ENCODE data around the gene L3MBTL3. TPM values are rescaled to one million over a fixed set of nuclear protein-coding genes. Genes with fewer than 3 reads are reported as not detected.

Gene L3MBTL3
- total and polyA plus RNA-seq, 2 experiments from 2014 or later: 8.7 to 11.2 TPM

DNA sequence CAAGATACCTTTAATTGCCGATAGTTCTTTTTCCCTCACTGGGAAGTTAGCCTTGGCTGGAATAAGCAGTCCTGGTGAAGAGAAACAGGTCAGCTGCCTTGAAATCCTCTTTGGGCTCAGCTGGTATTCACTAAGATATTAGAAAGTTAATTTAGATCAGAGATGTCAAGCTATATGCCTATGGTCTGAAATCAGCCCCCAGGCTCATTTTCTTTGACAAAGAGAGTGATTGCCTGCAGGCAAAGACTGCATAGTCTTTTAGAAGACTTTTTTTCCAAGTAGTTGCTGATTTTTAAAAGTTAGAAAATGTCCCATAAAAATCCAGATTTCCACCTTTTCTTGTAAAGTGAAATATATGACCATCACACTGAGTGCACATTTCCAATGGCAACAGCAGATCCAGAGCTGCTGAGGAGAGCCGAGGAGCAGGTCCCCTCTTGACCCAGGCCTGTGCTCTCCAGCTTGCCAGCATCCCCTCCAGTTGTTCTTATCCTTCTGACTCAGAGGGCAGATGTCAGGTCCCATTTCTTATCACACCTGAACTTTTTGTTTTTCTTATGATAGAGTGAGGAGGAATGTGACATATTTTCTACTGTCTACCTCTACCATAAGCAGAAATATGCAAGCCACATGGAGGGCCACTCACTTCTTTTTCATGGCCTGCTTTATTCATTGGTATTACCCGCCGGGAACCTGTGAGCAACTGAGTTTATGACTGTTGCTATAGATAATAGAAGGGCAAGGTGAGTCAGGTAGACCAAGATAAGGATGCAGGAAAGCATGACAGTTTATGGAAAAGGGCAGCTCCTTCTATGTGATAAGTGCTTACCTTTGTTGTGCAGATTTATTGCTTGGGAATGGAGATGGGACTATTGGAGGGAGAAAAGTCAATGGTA lies 17.6 kb upstream of the L3MBTL3 start:
- Mint-ChIP-seq H3K36me3 (ENCODE audit: low read depth) (no peaks in the 10 kb centered on the region), H3K9me3 (no peaks in the 10 kb centered on the region; the same call in 2 of the 3 replicates), H3K27me3 (ENCODE audit: insufficient read depth, low read depth, poor library complexity) (no peaks in the 10 kb centered on the region), H3K27ac (no peak overlapping the region), H3K4me1 (peaks cover 9% of the 10 kb centered on the region), H3K4me3 (no peak overlapping the region)
- peaks cover 8% of the 10 kb centered on the region; the same call in 1 of the 2 replicates for H3K4me1 ChIP-seq (ENCODE audit: insufficient read depth)
- H3K4me3 ChIP-seq: no peak overlapping the region
- no peaks in the 10 kb centered on the region for H3F3A ChIP-seq (replicated peaks; ENCODE audit: low read depth)
- no peaks in the 10 kb centered on the region for H3K79me2 ChIP-seq (replicated peaks; ENCODE audit: insufficient read depth)
- 0 out of 2 replicates have a peak overlapping the region, but pooled peaks have one; percentile 15 for H3K4me2 ChIP-seq
- no peaks in the 10 kb centered on the region for H3K9me2 ChIP-seq (ENCODE audit: insufficient read depth)
- TF ChIP-seq CREB1 (CRISPR knock-in tag; IDR thresholded peaks at IDR 0.05; ENCODE audit: low read depth): no peak
- TF ChIP-seq EZH2phosphoT487 (IDR thresholded peaks at IDR 0.05; ENCODE audit: unreplicated experiment): no peak
- TF ChIP-seq ZNF114 (CRISPR knock-in tag; IDR thresholded peaks at IDR 0.05): no peak
- TF ChIP-seq, protein P1, sequence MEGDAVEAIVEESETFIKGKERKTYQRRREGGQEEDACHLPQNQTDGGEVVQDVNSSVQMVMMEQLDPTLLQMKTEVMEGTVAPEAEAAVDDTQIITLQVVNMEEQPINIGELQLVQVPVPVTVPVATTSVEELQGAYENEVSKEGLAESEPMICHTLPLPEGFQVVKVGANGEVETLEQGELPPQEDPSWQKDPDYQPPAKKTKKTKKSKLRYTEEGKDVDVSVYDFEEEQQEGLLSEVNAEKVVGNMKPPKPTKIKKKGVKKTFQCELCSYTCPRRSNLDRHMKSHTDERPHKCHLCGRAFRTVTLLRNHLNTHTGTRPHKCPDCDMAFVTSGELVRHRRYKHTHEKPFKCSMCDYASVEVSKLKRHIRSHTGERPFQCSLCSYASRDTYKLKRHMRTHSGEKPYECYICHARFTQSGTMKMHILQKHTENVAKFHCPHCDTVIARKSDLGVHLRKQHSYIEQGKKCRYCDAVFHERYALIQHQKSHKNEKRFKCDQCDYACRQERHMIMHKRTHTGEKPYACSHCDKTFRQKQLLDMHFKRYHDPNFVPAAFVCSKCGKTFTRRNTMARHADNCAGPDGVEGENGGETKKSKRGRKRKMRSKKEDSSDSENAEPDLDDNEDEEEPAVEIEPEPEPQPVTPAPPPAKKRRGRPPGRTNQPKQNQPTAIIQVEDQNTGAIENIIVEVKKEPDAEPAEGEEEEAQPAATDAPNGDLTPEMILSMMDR (conservative IDR thresholded peaks at IDR 0.05; ENCODE audit: low read depth in 2 of 2): no peak
- peak; percentile 26 for DNase-seq (ENCODE audit: low spot score)
- no peak overlapping the region for H2AFZ ChIP-seq
- peak; percentile 46; the same call in 2 of the 3 replicates for ATAC-seq
- H3K27ac ChIP-seq (ENCODE audit: low read depth): no peak overlapping the region
- no peaks in the 10 kb centered on the region for H3K27me3 ChIP-seq (ENCODE audit: insufficient read depth)
- no peaks in the 10 kb centered on the region for H4K20me1 ChIP-seq (replicated peaks; ENCODE audit: insufficient read depth)
- H3K36me3 ChIP-seq (ENCODE audit: insufficient read depth): no peaks in the 10 kb centered on the region

DNA sequence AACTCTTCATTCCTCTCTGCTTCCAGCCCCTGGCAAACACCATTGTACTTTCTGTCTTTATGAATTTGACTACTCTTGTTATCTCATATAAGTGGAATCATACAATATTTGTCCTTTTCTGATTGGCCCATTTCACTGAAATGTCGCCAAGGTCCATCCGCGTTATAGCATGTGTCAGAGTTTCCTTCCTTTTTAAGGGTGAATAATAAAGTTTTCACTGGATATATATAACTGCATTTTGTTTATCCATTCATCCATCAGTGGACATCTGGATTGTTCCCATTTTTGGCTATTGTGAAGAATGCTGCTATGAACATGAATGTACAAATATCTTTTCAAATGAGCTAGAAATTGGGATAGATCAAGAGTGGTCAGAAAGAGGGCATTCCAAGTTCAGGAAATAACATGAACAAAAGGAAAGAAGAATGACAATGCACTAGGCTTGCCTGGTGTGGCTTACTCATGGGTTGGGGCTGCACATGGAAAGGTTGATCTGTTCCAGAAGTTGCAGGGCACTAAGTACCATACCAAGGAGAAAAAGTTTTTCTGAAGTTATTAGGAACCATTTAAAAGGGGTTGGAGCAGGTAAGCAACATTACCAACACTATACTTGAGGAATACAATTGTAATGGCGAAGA lies 10.0 kb upstream of the L3MBTL3 start:
- no peaks in the 10 kb centered on the region for H3K79me2 ChIP-seq (replicated peaks; ENCODE audit: insufficient read depth)
- no peak overlapping the region for H2AFZ ChIP-seq
- H3K27me3 ChIP-seq (ENCODE audit: insufficient read depth): no peaks in the 10 kb centered on the region
- no peaks in the 10 kb centered on the region; the same call in 2 of the 3 replicates for H3K9me3 Mint-ChIP-seq
- ATAC-seq (no peak), DNase-seq (ENCODE audit: low spot score) (no peak)
- H3K36me3 ChIP-seq (ENCODE audit: insufficient read depth): no peaks in the 10 kb centered on the region
- no peaks in the 10 kb centered on the region for H3K4me1 ChIP-seq (ENCODE audit: insufficient read depth)
- no peaks in the 10 kb centered on the region for H3K27me3 Mint-ChIP-seq (ENCODE audit: insufficient read depth, low read depth, poor library complexity)
- H3K27ac Mint-ChIP-seq: no peak overlapping the region
- no peak overlapping the region for H3K4me2 ChIP-seq
- H3K27ac ChIP-seq (ENCODE audit: low read depth): no peak overlapping the region
- no peak overlapping the region for H3K4me3 ChIP-seq
- peaks cover 5% of the 10 kb centered on the region for H3K4me1 Mint-ChIP-seq
- 0 out of 2 replicates have a peak, but pooled peaks cover 5% of the 10 kb centered on the region for H3K9me2 ChIP-seq (ENCODE audit: insufficient read depth)
- H3K36me3 Mint-ChIP-seq (ENCODE audit: low read depth): no peaks in the 10 kb centered on the region
- no peak overlapping the region for H3K4me3 Mint-ChIP-seq
- no peaks in the 10 kb centered on the region for H3F3A ChIP-seq (replicated peaks; ENCODE audit: low read depth)
- no peaks in the 10 kb centered on the region for H4K20me1 ChIP-seq (replicated peaks; ENCODE audit: insufficient read depth)
- no peak for TF ChIP-seq EZH2phosphoT487 (IDR thresholded peaks at IDR 0.05; ENCODE audit: unreplicated experiment)
- no peak for TF ChIP-seq NANOG (IDR thresholded peaks at IDR 0.05; ENCODE audit: borderline replicate concordance)
- no peak for TF ChIP-seq ZNF114 (CRISPR knock-in tag; IDR thresholded peaks at IDR 0.05)
- TF ChIP-seq, protein P1 (conservative IDR thresholded peaks at IDR 0.05; ENCODE audit: low read depth in 2 of 2): no peak
- TF ChIP-seq ZNF331 (CRISPR knock-in tag; IDR thresholded peaks at IDR 0.05; ENCODE audit: low read depth): no peak
- TF ChIP-seq, protein P2, sequence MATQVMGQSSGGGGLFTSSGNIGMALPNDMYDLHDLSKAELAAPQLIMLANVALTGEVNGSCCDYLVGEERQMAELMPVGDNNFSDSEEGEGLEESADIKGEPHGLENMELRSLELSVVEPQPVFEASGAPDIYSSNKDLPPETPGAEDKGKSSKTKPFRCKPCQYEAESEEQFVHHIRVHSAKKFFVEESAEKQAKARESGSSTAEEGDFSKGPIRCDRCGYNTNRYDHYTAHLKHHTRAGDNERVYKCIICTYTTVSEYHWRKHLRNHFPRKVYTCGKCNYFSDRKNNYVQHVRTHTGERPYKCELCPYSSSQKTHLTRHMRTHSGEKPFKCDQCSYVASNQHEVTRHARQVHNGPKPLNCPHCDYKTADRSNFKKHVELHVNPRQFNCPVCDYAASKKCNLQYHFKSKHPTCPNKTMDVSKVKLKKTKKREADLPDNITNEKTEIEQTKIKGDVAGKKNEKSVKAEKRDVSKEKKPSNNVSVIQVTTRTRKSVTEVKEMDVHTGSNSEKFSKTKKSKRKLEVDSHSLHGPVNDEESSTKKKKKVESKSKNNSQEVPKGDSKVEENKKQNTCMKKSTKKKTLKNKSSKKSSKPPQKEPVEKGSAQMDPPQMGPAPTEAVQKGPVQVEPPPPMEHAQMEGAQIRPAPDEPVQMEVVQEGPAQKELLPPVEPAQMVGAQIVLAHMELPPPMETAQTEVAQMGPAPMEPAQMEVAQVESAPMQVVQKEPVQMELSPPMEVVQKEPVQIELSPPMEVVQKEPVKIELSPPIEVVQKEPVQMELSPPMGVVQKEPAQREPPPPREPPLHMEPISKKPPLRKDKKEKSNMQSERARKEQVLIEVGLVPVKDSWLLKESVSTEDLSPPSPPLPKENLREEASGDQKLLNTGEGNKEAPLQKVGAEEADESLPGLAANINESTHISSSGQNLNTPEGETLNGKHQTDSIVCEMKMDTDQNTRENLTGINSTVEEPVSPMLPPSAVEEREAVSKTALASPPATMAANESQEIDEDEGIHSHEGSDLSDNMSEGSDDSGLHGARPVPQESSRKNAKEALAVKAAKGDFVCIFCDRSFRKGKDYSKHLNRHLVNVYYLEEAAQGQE (IDR thresholded peaks at IDR 0.05; ENCODE audit: unreplicated experiment): no peak
- TF ChIP-seq, protein P3, sequence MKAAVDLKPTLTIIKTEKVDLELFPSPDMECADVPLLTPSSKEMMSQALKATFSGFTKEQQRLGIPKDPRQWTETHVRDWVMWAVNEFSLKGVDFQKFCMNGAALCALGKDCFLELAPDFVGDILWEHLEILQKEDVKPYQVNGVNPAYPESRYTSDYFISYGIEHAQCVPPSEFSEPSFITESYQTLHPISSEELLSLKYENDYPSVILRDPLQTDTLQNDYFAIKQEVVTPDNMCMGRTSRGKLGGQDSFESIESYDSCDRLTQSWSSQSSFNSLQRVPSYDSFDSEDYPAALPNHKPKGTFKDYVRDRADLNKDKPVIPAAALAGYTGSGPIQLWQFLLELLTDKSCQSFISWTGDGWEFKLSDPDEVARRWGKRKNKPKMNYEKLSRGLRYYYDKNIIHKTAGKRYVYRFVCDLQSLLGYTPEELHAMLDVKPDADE (IDR thresholded peaks at IDR 0.05): no peak
- TF ChIP-seq CREB1 (CRISPR knock-in tag; IDR thresholded peaks at IDR 0.05; ENCODE audit: low read depth): no peak
- TF ChIP-seq STAT1 (IDR thresholded peaks at IDR 0.05; ENCODE audit: unreplicated experiment): no peak
- no peak for TF ChIP-seq JUNB (IDR thresholded peaks at IDR 0.05; ENCODE audit: unreplicated experiment)
- no peak for TF ChIP-seq EZH2 (IDR thresholded peaks at IDR 0.05; ENCODE audit: low read depth, unreplicated experiment)
- no peak for TF ChIP-seq POLR2AphosphoS5 (IDR thresholded peaks at IDR 0.05; ENCODE audit: low read depth)

Data from GM23338 (cell line).